ENCODE data around the gene STRIP1.
A peak's percentile ranks its signal among the peaks of the same experiment; 100 is the strongest.

GRCh38 chr1:110060034-110060661 is 25.7 kb downstream of the STRIP1 start:
- 0 out of 2 replicates have a peak, but pooled peaks have one; percentile 13 for TF ChIP-seq POLR2AphosphoS5 (IDR thresholded peaks at IDR 0.05; ENCODE audit: borderline replicate concordance, low read depth, low read length)
- no peak for TF ChIP-seq EZH2 (IDR thresholded peaks at IDR 0.05)
- no peak for TF ChIP-seq FOXP2 (optimal IDR thresholded peaks at IDR 0.05; ENCODE audit: control extremely low read depth, extremely low read length, insufficient read depth)
